Tibial artery (tissue), 4 donors: ENCODE data around the gene WSCD1.

ENCODE experiments used
- DNase-seq, 2 donors: peaks; one replicate each; pipeline ENCODE4 v3.0.0-alpha.2; 2019
- H3K27ac ChIP-seq, 2 donors: fragments of 200-600 bp; sonication (generic) in 1 of 2; 1 replicate in 1 of 2; 2 replicates in 1 of 2; pipeline ENCODE4 v1.5.1; 2018 to 2019; ENCODE audit warnings: mild to moderate bottlenecking in 1 of 2
- H3K27me3 ChIP-seq, 2 donors: fragments of 200-600 bp; sonication (generic) in 1 of 2; one replicate each; pipeline versions ENCODE4 v1.5.1 to v1.6.0; 2016 to 2019
- H3K36me3 ChIP-seq, 3 donors: fragments of 200-600 bp; sonication (generic) in 2 of 3; one replicate each; pipeline ENCODE4 v1.5.1; 2016 to 2019; ENCODE audit warnings: mild to moderate bottlenecking in 2 of 3
- H3K4me1 ChIP-seq, 4 donors: fragments of 200-600 bp; sonication (generic) in 2 of 4; 1 replicate in 3 of 4; 2 replicates in 1 of 4; pipeline ENCODE4 v1.5.1; 2016 to 2019
- H3K4me3 ChIP-seq, 2 donors: fragments of 200-600 bp; sonication (generic) in 1 of 2; 1 replicate in 1 of 2; 2 replicates in 1 of 2; pipeline ENCODE4 v1.5.1; 2018 to 2019; ENCODE audit warnings: mild to moderate bottlenecking in 2 of 2
- H3K9me3 ChIP-seq, 3 donors: fragments of 200-600 bp; sonication (generic) in 1 of 3; one replicate each; pipeline ENCODE4 v1.5.1; 2016 to 2019
- CTCF ChIP-seq, 2 experiments: fragments of 200-600 bp in 1 of 2; fragments of 450-650 bp in 1 of 2; IDR thresholded peaks; one replicate each; pipeline ENCODE4 v1.5.1; 2017 to 2019; ENCODE audit warnings: antibody characterized with exemption in 2 of 2, mild to moderate bottlenecking in 1 of 2, moderate library complexity in 1 of 2
- intact Hi-C: fragments of 100-400 bp; cut with DNase I; formaldehyde crosslinking; loops from one replicate; pipeline ENCODE4 v1.15.0; 2023; ENCODE audit warnings: low total_unique reads

Gene WSCD1

GRCh38 chr17:6163612-6164333 is 93.6 kb downstream of the WSCD1 start:
- H3K9me3 ChIP-seq: no peaks in the 10 kb centered on the region
- no peak overlapping the region for H3K27ac ChIP-seq
- no peak for DNase-seq
- no peak overlapping the region for H3K4me3 ChIP-seq
- no peak for TF ChIP-seq CTCF (IDR thresholded peaks at IDR 0.05)
- H3K4me1 ChIP-seq: peaks cover 0 to 15% (median 4%) of the 10 kb centered on the region in 4 donors
- H3K27me3 ChIP-seq: peaks cover 0 to 45% of the 10 kb centered on the region in 2 donors
- intact Hi-C loops: no loop called here
- H3K36me3 ChIP-seq: no peaks in the 10 kb centered on the region

GRCh38 chr17:6164996-6165395 is 94.8 kb downstream of the WSCD1 start:
- TF ChIP-seq CTCF (IDR thresholded peaks at IDR 0.05): no peak
- no peaks in the 10 kb centered on the region for H3K36me3 ChIP-seq
- intact Hi-C loops: no loop called here
- no peak for DNase-seq
- no peak overlapping the region for H3K27ac ChIP-seq
- H3K27me3 ChIP-seq: peaks cover 0 to 44% of the 10 kb centered on the region in 2 donors
- H3K4me3 ChIP-seq: no peak overlapping the region
- H3K4me1 ChIP-seq: peaks cover 0 to 15% (median 4%) of the 10 kb centered on the region in 4 donors
- H3K9me3 ChIP-seq: no peaks in the 10 kb centered on the region

- no peak for TF ChIP-seq CTCF (IDR thresholded peaks at IDR 0.05)
- peaks cover 0 to 15% (median 4%) of the 10 kb centered on the region in 4 donors for H3K4me1 ChIP-seq
- no peak for DNase-seq
- no peak overlapping the region for H3K27ac ChIP-seq
- H3K36me3 ChIP-seq: no peaks in the 10 kb centered on the region
- intact Hi-C loops: no loop called here
- H3K9me3 ChIP-seq: no peaks in the 10 kb centered on the region
- no peak overlapping the region for H3K4me3 ChIP-seq
- peaks cover 0 to 42% of the 10 kb centered on the region in 2 donors for H3K27me3 ChIP-seq
These were observed 95.6 kb downstream of the WSCD1 start for GRCh38 chr17:6165806-6166205.

GRCh38 chr17:6166492-6167179 is 96.5 kb downstream of the WSCD1 start:
- intact Hi-C loops: no loop called here
- Histone ChIP-seq H3K4me1 (peaks cover 0 to 15% (median 4%) of the 10 kb centered on the region in 4 donors), H3K4me3 (no peak overlapping the region), H3K27ac (no peak overlapping the region), H3K9me3 (no peaks in the 10 kb centered on the region), H3K27me3 (peaks cover 0 to 42% of the 10 kb centered on the region in 2 donors), H3K36me3 (no peaks in the 10 kb centered on the region)
- DNase-seq: no peak
- no peak for TF ChIP-seq CTCF (IDR thresholded peaks at IDR 0.05)

GRCh38 chr17:6168296-6168695 is 98.1 kb downstream of the WSCD1 start:
- Histone ChIP-seq H3K27me3 (peaks cover 0 to 37% of the 10 kb centered on the region in 2 donors), H3K4me1 (peaks cover 0 to 13% (median 4%) of the 10 kb centered on the region in 4 donors), H3K36me3 (no peaks in the 10 kb centered on the region), H3K27ac (no peak overlapping the region), H3K9me3 (no peaks in the 10 kb centered on the region), H3K4me3 (no peak overlapping the region)
- no peak for DNase-seq
- intact Hi-C loops: no loop called here
- no peak for TF ChIP-seq CTCF (IDR thresholded peaks at IDR 0.05)
